ENCODE results near the gene PTPRJ. TPM values are rescaled to one million over a fixed set of nuclear protein-coding genes. Genes with fewer than 3 reads are reported as not detected.

Gene PTPRJ
- total RNA-seq, 1 experiment from 2014 or later: 59.4 TPM

- Mint-ChIP-seq H3K4me3 (ENCODE audit: low read depth, unreplicated experiment) (no peak overlapping the region), H3K4me1 (ENCODE audit: low read depth, unreplicated experiment) (no peaks in the 10 kb centered on the region), H3K36me3 (ENCODE audit: insufficient read depth, unreplicated experiment) (peaks cover 18% of the 10 kb centered on the region), H3K27me3 (ENCODE audit: unreplicated experiment) (no peaks in the 10 kb centered on the region), H3K9me3 (ENCODE audit: low read depth, unreplicated experiment) (no peaks in the 10 kb centered on the region), H3K27ac (ENCODE audit: unreplicated experiment) (no peak overlapping the region)
- intact Hi-C loops (cut with micrococcal nuclease; ENCODE audit: unreplicated experiment): no loop called here
- no peak for TF ChIP-seq CTCF (IDR thresholded peaks at IDR 0.05; ENCODE audit: unreplicated experiment)
- no peak for DNase-seq
- CTCF ChIA-PET: no interaction called here
- no TSS peak for BruUV-seq (replicated peaks)
Measured at GRCh38 chr11:48162885-48163268, 182.5 kb downstream of the PTPRJ start.

DNA sequence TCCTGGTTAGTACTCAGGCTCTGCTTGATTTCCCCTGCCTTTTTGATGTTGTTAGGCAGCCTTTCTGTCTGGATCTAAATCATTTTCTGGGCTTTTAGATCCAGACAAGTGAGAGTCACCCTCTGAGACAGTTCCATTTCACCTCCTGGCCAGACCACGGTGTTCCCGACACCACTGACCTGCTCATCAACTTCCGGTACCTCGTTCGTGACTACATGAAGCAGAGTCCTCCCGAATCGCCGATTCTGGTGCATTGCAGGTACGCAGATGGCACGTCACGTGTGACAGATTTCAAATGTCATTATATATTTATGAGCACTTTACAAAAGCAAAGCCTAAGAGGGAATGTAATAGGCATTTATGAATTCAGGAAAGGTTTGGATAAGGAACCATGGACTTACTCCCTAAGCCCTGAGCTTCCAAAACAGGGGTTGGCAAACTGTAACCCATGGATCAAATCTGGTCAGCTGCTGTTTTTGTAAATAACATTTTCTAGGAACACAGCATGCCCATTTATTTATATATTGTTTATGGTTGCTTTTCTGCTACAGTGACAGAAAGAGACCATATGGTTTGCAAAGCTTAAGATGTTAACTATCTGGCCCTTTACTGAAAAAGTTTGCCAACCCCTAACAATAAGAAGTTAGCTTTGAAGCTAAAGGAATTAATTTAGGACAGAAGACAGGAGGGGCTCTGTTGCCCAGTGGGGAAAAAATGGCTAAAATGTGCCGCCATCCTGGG is 183.2 kb downstream of the PTPRJ start:
- TF ChIP-seq CTCF (IDR thresholded peaks at IDR 0.05; ENCODE audit: unreplicated experiment): no peak
- CTCF ChIA-PET: no interaction called here
- intact Hi-C loops (cut with micrococcal nuclease; ENCODE audit: unreplicated experiment): no loop called here
- Mint-ChIP-seq H3K36me3 (ENCODE audit: insufficient read depth, unreplicated experiment) (peaks cover 18% of the 10 kb centered on the region), H3K27me3 (ENCODE audit: unreplicated experiment) (no peaks in the 10 kb centered on the region), H3K9me3 (ENCODE audit: low read depth, unreplicated experiment) (no peaks in the 10 kb centered on the region), H3K4me1 (ENCODE audit: low read depth, unreplicated experiment) (no peaks in the 10 kb centered on the region), H3K27ac (ENCODE audit: unreplicated experiment) (no peak overlapping the region), H3K4me3 (ENCODE audit: low read depth, unreplicated experiment) (no peak overlapping the region)
- no TSS peak for BruUV-seq (replicated peaks)
- no peak for DNase-seq

GRCh38 chr11:48164836-48165235 is 184.5 kb downstream of the PTPRJ start:
- DNase-seq: no peak
- H3K27ac Mint-ChIP-seq (ENCODE audit: unreplicated experiment): no peak overlapping the region
- no peaks in the 10 kb centered on the region for H3K4me1 Mint-ChIP-seq (ENCODE audit: low read depth, unreplicated experiment)
- TF ChIP-seq CTCF (IDR thresholded peaks at IDR 0.05; ENCODE audit: unreplicated experiment): no peak
- no peak overlapping the region for H3K4me3 Mint-ChIP-seq (ENCODE audit: low read depth, unreplicated experiment)
- H3K36me3 Mint-ChIP-seq (ENCODE audit: insufficient read depth, unreplicated experiment): peaks cover 18% of the 10 kb centered on the region
- no TSS peak for BruUV-seq (replicated peaks)
- H3K27me3 Mint-ChIP-seq (ENCODE audit: unreplicated experiment): no peaks in the 10 kb centered on the region
- intact Hi-C loops (cut with micrococcal nuclease; ENCODE audit: unreplicated experiment): no loop called here
- no peaks in the 10 kb centered on the region for H3K9me3 Mint-ChIP-seq (ENCODE audit: low read depth, unreplicated experiment)
- CTCF ChIA-PET: interaction anchor here (0.6 kb wide), 1 partner anchor 343 kb away, joined by 7 read pairs; no protein-coding TSS in a partner anchor

- CTCF ChIA-PET: interaction anchor here (0.5 kb wide), 1 partner anchor 210 kb away, joined by 3 read pairs; no protein-coding TSS in a partner anchor
- Mint-ChIP-seq H3K27ac (ENCODE audit: unreplicated experiment) (no peak overlapping the region), H3K4me3 (ENCODE audit: low read depth, unreplicated experiment) (no peak overlapping the region), H3K9me3 (ENCODE audit: low read depth, unreplicated experiment) (no peaks in the 10 kb centered on the region), H3K4me1 (ENCODE audit: low read depth, unreplicated experiment) (no peaks in the 10 kb centered on the region), H3K27me3 (ENCODE audit: unreplicated experiment) (no peaks in the 10 kb centered on the region), H3K36me3 (ENCODE audit: insufficient read depth, unreplicated experiment) (peaks cover 18% of the 10 kb centered on the region)
- BruUV-seq (replicated peaks): no TSS peak
- intact Hi-C loops (cut with micrococcal nuclease; ENCODE audit: unreplicated experiment): no loop called here
- no peak for TF ChIP-seq CTCF (IDR thresholded peaks at IDR 0.05; ENCODE audit: unreplicated experiment)
- no peak for DNase-seq
Measured at GRCh38 chr11:48165426-48165825, 185.1 kb downstream of the PTPRJ start.
